ENCODE data around the gene SNHG17. TPM values are rescaled to one million over a fixed set of nuclear protein-coding genes. Genes with fewer than 3 reads are reported as not detected.
"Not testable (repeated sequence)": the region's sequence is repeated elsewhere in the genome, so short reads cannot be mapped to it uniquely, and the experiment has no call there.

Gene SNHG17
- total and polyA plus RNA-seq, 4 donors, result 17.7 to 46.2 (median 31.2) TPM

- H3K36me3 ChIP-seq (ENCODE audit: control insufficient read depth in 1 of 2, insufficient read depth in 2 of 2, low read length in 1 of 2), result no peaks in the 10 kb centered on the region
- H3K9me3 ChIP-seq (ENCODE audit: control insufficient read depth, low read length), result no peaks in the 10 kb centered on the region
- no peak overlapping the region for H3K27ac ChIP-seq (ENCODE audit: low read depth in 1 of 2, low read length in 2 of 2)
- H3K27me3 ChIP-seq (ENCODE audit: control insufficient read depth in 1 of 2, insufficient read depth in 2 of 2, low read length in 1 of 2), result no peaks in the 10 kb centered on the region
- 18 to 35% methylated on average over 2 of the region's 2 CpGs for WGBS, 2 donors
- DNase-seq, result no peak
- no peaks in the 10 kb centered on the region for H3K4me1 ChIP-seq (ENCODE audit: control insufficient read depth in 1 of 2, insufficient read depth in 2 of 2, low read length in 2 of 2)
- no peak for ATAC-seq (ENCODE audit: low FRiP score)
- intact Hi-C loops (cut with DNase I), result no loop called here
- no peak overlapping the region for H3K4me3 ChIP-seq (ENCODE audit: low read length in 2 of 2)
Observed at GRCh38 chr20:38466171-38466570, 31.0 kb upstream of the SNHG17 start.

- ATAC-seq (ENCODE audit: low FRiP score); H3K27me3 ChIP-seq (ENCODE audit: control insufficient read depth in 1 of 2, insufficient read depth in 2 of 2, low read length in 1 of 2); H3K4me1 ChIP-seq (ENCODE audit: control insufficient read depth in 1 of 2, insufficient read depth in 2 of 2, low read length in 2 of 2); intact Hi-C loops (cut with DNase I); H3K27ac ChIP-seq (ENCODE audit: low read depth in 1 of 2, low read length in 2 of 2); H3K36me3 ChIP-seq (ENCODE audit: control insufficient read depth in 1 of 2, insufficient read depth in 2 of 2, low read length in 1 of 2); DNase-seq; H3K4me3 ChIP-seq (ENCODE audit: low read length in 2 of 2); H3K9me3 ChIP-seq (ENCODE audit: control insufficient read depth, low read length): not testable (repeated sequence)
- WGBS, 2 donors, result 91 to 93% methylated on average over 17 to 30 of the region's 30 CpGs
Observed at GRCh38 chr20:38461569-38461968, 26.4 kb upstream of the SNHG17 start.

DNA sequence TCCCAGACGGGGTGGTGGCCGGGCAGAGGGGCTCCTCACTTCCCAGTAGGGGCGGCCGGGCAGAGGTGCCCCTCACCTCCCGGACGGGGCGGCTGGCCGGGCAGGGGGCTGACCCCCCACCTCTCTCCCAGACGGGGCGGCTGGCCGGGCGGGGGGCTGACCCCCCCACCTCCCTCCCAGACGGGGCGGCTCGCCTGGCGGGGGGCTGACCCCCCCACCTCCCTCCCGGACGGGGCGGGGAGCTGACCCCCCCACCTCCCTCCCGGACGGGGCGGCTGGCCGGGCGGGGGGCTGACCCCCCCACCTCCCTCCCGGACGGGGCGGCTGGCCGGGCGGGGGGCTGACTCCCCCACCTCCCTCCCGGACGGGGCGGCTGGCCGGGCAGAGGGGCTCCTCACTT, 26.0 kb upstream of the SNHG17 start:
- H3K4me1 ChIP-seq (ENCODE audit: control insufficient read depth in 1 of 2, insufficient read depth in 2 of 2, low read length in 2 of 2); ATAC-seq (ENCODE audit: low FRiP score); intact Hi-C loops (cut with DNase I); H3K36me3 ChIP-seq (ENCODE audit: control insufficient read depth in 1 of 2, insufficient read depth in 2 of 2, low read length in 1 of 2); H3K9me3 ChIP-seq (ENCODE audit: control insufficient read depth, low read length); H3K4me3 ChIP-seq (ENCODE audit: low read length in 2 of 2); H3K27me3 ChIP-seq (ENCODE audit: control insufficient read depth in 1 of 2, insufficient read depth in 2 of 2, low read length in 1 of 2); H3K27ac ChIP-seq (ENCODE audit: low read depth in 1 of 2, low read length in 2 of 2): not testable (repeated sequence)
- 85 to 90% methylated on average over 12 to 26 of the region's 33 CpGs for WGBS, 2 donors
- peak in 1 of 2 donors; percentile 34 for DNase-seq

DNA sequence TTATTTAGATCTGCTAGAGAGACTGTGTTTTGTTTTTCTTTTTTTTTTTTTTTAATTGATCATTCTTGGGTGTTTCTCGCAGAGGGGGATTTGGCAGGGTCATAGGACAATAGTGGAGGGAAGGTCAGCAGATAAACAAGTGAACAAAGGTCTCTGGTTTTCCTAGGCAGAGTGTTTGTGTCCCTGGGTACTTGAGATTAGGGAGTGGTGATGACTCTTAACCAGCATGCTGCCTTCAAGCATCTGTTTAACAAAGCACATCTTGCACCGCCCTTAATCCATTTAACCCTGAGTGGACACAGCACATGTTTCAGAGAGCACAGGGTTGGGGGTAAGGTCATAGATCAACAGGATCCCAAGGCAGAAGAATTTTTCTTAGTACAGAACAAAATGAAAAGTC, 25.5 kb upstream of the SNHG17 start:
- H3K4me3 ChIP-seq (ENCODE audit: low read length in 2 of 2); ATAC-seq (ENCODE audit: low FRiP score); H3K9me3 ChIP-seq (ENCODE audit: control insufficient read depth, low read length); DNase-seq; H3K36me3 ChIP-seq (ENCODE audit: control insufficient read depth in 1 of 2, insufficient read depth in 2 of 2, low read length in 1 of 2); intact Hi-C loops (cut with DNase I); H3K27me3 ChIP-seq (ENCODE audit: control insufficient read depth in 1 of 2, insufficient read depth in 2 of 2, low read length in 1 of 2); H3K27ac ChIP-seq (ENCODE audit: low read depth in 1 of 2, low read length in 2 of 2); H3K4me1 ChIP-seq (ENCODE audit: control insufficient read depth in 1 of 2, insufficient read depth in 2 of 2, low read length in 2 of 2): not testable (repeated sequence)
- 8% methylated on average over 1 of the region's 2 CpGs; no CpG with 5 or more reads in 1 of the 2 donors for WGBS, 2 donors

DNA sequence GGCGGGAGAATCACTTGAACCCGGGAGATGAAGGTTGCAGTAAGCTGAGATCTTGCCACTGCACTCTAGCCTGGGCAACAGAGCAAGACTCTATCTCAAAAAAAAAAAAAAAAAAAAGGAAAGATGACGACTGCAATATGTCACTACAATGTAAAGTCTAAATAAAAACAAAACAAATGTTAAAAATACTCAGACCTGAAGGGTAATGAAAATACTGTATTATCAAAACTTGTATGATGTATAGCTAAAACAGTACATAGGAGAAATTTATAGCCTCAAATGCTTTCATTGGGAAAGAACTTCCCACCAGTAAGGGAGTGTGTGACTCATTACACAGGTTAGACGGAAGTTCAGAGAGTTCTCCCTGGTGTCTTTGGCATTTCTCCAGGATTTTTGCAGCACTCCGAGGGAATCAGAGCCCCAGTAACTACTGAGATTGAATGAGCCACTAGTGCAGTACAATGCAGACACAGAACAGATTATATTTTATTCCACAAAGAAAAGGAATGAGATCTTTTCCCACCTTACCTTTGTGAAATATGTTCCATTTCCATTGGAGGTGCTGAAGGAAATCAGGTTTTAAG, 25.0 kb upstream of the SNHG17 start:
- ATAC-seq (ENCODE audit: low FRiP score) (no peak), DNase-seq (peak in 1 of 2 donors; percentile 2)
- Histone ChIP-seq H3K27ac (ENCODE audit: low read depth in 1 of 2, low read length in 2 of 2) (no peak overlapping the region), H3K27me3 (ENCODE audit: control insufficient read depth in 1 of 2, insufficient read depth in 2 of 2, low read length in 1 of 2) (no peaks in the 10 kb centered on the region), H3K36me3 (ENCODE audit: control insufficient read depth in 1 of 2, insufficient read depth in 2 of 2, low read length in 1 of 2) (no peaks in the 10 kb centered on the region), H3K9me3 (ENCODE audit: control insufficient read depth, low read length) (no peaks in the 10 kb centered on the region), H3K4me3 (ENCODE audit: low read length in 2 of 2) (no peak overlapping the region), H3K4me1 (ENCODE audit: control insufficient read depth in 1 of 2, insufficient read depth in 2 of 2, low read length in 2 of 2) (no peaks in the 10 kb centered on the region)
- intact Hi-C loops (cut with DNase I), result no loop called here
- WGBS, 2 donors, result 24 to 30% methylated on average over 5 of the region's 5 CpGs

GRCh38 chr20:38458314-38458713, 23.2 kb upstream of the SNHG17 start:
- no peaks in the 10 kb centered on the region for H3K36me3 ChIP-seq (ENCODE audit: control insufficient read depth in 1 of 2, insufficient read depth in 2 of 2, low read length in 1 of 2)
- no peak overlapping the region for H3K4me3 ChIP-seq (ENCODE audit: low read length in 2 of 2)
- no peak for ATAC-seq (ENCODE audit: low FRiP score)
- no peaks in the 10 kb centered on the region for H3K9me3 ChIP-seq (ENCODE audit: control insufficient read depth, low read length)
- no peaks in the 10 kb centered on the region for H3K27me3 ChIP-seq (ENCODE audit: control insufficient read depth in 1 of 2, insufficient read depth in 2 of 2, low read length in 1 of 2)
- WGBS, 2 donors, result 93 to 94% methylated on average over 5 of the region's 5 CpGs
- no peak overlapping the region for H3K27ac ChIP-seq (ENCODE audit: low read depth in 1 of 2, low read length in 2 of 2)
- no peak for DNase-seq
- no peaks in the 10 kb centered on the region for H3K4me1 ChIP-seq (ENCODE audit: control insufficient read depth in 1 of 2, insufficient read depth in 2 of 2, low read length in 2 of 2)
- intact Hi-C loops (cut with DNase I), result no loop called here

- no peak overlapping the region for H3K27ac ChIP-seq (ENCODE audit: low read depth in 1 of 2, low read length in 2 of 2)
- no peaks in the 10 kb centered on the region for H3K4me1 ChIP-seq (ENCODE audit: control insufficient read depth in 1 of 2, insufficient read depth in 2 of 2, low read length in 2 of 2)
- ATAC-seq (ENCODE audit: low FRiP score) (no peak), DNase-seq (peak in 1 of 2 donors; percentile 19)
- no peaks in the 10 kb centered on the region for H3K36me3 ChIP-seq (ENCODE audit: control insufficient read depth in 1 of 2, insufficient read depth in 2 of 2, low read length in 1 of 2)
- no peaks in the 10 kb centered on the region for H3K9me3 ChIP-seq (ENCODE audit: control insufficient read depth, low read length)
- intact Hi-C loops (cut with DNase I), result no loop called here
- WGBS, 2 donors, result 95 to 96% methylated on average over 13 of the region's 13 CpGs
- H3K4me3 ChIP-seq (ENCODE audit: low read length in 2 of 2), result no peak overlapping the region
- H3K27me3 ChIP-seq (ENCODE audit: control insufficient read depth in 1 of 2, insufficient read depth in 2 of 2, low read length in 1 of 2), result no peaks in the 10 kb centered on the region
Observed at GRCh38 chr20:38454556-38455473, 19.7 kb upstream of the SNHG17 start.

- ATAC-seq (ENCODE audit: low FRiP score) (no peak), DNase-seq (peak in 1 of 2 donors; percentile 57)
- H3K27me3 ChIP-seq (ENCODE audit: control insufficient read depth in 1 of 2, insufficient read depth in 2 of 2, low read length in 1 of 2), result no peaks in the 10 kb centered on the region
- no peaks in the 10 kb centered on the region for H3K4me1 ChIP-seq (ENCODE audit: control insufficient read depth in 1 of 2, insufficient read depth in 2 of 2, low read length in 2 of 2)
- H3K9me3 ChIP-seq (ENCODE audit: control insufficient read depth, low read length), result no peaks in the 10 kb centered on the region
- 90 to 95% methylated on average over 2 of the region's 2 CpGs for WGBS, 2 donors
- H3K36me3 ChIP-seq (ENCODE audit: control insufficient read depth in 1 of 2, insufficient read depth in 2 of 2, low read length in 1 of 2), result no peaks in the 10 kb centered on the region
- intact Hi-C loops (cut with DNase I), result no loop called here
- H3K4me3 ChIP-seq (ENCODE audit: low read length in 2 of 2), result no peak overlapping the region
- H3K27ac ChIP-seq (ENCODE audit: low read depth in 1 of 2, low read length in 2 of 2), result no peak overlapping the region
Observed at GRCh38 chr20:38453941-38454340, 18.8 kb upstream of the SNHG17 start.

Data from aorta (tissue), 5 donors.